Omental fat pad (tissue), 4 donors: ENCODE results near the gene TTC23. TPM values are rescaled to one million over a fixed set of nuclear protein-coding genes. Genes with fewer than 3 reads are reported as not detected.
A peak's percentile ranks its signal among the peaks of the same experiment; 100 is the strongest.

Experiments
- ATAC-seq: fragments of 150-250 bp; one replicate; pipeline ENCODE4 v1.9.1; 2016; ENCODE audit warnings: mild to moderate bottlenecking, moderate library complexity; ENCODE audit not compliant: low FRiP score
- DNase-seq: peaks from one replicate; pipeline ENCODE4 v3.0.0-alpha.2; 2019; ENCODE audit warnings: low spot score
- total RNA-seq, 4 donors: library from RNA; depleted of rRNA; stranded (reverse); fragments of >200 nt; gene quantifications; one replicate each; pipeline ENCODE4 v1.1.0, GENCODE V29; 2016
- TF ChIP-seq, protein P1 (sequence below), 3 donors: fragments of 450-650 bp; IDR thresholded peaks; one replicate each; pipeline ENCODE4 v1.5.1; 2016 to 2017; ENCODE audit warnings: antibody characterized with exemption in 3 of 3, mild to moderate bottlenecking in 3 of 3, moderate library complexity in 2 of 3

Gene TTC23
- total RNA-seq, 4 donors from 2014 or later: 11.9 to 42.2 (median 19.9) TPM

DNA sequence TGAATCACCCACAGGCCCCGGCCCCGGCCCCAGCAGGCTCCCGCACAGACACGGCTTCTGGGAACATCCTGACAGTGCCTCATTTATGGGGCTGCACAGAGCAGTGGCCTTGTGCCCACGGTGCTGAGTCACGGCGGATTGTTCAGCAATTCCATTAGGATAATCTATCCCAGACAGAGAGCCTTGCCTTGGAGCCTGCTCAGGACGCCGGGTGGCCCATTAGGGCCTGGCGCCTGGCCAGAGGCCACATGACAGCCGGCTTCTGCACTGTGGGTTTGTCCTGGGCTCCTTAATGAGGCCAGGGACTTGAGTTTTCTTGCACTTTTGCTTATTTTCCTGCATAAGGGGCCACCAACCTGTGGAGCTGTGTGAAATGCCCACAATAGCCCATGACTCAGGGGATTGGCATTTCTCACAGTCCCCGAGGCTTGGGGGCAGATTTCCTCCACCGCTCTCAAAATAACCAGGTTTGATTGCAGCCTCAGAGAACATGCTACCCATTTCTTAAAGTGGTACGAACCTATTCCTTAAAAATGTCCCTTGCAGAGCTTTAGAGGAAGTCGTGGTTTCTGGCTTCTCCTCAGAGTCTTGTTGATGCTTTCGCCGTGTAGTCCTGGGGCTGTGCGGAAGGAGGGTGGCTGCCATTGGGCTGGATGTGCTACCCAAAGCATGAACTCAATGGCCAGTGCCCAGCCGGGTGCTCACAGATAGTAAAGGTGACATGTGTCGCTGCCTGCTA, 125.5 kb downstream of the TTC23 start:
- TF ChIP-seq, protein P1, sequence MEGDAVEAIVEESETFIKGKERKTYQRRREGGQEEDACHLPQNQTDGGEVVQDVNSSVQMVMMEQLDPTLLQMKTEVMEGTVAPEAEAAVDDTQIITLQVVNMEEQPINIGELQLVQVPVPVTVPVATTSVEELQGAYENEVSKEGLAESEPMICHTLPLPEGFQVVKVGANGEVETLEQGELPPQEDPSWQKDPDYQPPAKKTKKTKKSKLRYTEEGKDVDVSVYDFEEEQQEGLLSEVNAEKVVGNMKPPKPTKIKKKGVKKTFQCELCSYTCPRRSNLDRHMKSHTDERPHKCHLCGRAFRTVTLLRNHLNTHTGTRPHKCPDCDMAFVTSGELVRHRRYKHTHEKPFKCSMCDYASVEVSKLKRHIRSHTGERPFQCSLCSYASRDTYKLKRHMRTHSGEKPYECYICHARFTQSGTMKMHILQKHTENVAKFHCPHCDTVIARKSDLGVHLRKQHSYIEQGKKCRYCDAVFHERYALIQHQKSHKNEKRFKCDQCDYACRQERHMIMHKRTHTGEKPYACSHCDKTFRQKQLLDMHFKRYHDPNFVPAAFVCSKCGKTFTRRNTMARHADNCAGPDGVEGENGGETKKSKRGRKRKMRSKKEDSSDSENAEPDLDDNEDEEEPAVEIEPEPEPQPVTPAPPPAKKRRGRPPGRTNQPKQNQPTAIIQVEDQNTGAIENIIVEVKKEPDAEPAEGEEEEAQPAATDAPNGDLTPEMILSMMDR (IDR thresholded peaks at IDR 0.05): no peak
- DNase-seq (peak; percentile 58), ATAC-seq (peak; percentile 94)

DNA sequence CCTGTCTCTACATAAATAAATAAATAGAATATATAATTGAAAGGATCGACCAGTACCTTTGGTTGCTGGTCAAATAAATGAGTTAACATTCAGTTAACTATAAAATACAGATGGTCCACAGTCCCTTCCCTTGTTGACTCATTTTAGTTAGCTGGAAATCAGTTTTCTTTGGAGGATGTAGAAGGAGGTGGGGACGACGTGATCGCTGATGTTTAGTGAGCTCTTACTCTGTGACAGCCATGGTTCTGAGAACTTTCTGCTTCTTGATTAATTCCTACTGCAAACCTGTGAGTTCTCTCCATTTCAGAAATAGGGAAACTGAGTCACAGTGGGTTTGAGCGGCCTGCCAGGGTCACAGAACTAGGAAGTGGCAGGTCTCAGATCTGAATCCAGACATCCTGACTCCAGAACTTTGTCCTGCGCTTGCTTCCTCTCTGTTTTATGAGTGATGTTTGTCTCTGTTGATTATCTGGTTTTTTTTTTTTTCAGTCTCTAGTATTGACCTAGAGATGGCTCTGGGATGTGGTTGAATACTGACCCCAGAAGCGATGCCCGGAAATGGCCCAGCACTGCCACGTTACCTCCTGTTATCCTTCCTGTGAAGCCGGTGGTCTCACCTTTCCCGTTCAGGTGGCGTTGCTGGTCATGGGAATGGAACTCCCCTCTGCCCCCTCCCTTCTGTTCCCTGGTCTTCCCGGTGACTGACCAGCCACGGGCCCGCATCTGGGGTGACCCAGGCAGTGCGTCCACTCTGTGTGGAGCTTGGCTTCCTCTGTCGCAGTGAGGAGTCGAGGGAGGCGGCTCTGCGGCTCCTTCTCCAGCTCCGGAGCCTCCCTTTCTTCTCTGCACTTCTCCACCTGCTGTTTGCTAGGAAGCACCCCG, 126.3 kb downstream of the TTC23 start:
- TF ChIP-seq, protein P1 (IDR thresholded peaks at IDR 0.05): no peak
- DNase-seq (no peak), ATAC-seq (no peak)

DNA sequence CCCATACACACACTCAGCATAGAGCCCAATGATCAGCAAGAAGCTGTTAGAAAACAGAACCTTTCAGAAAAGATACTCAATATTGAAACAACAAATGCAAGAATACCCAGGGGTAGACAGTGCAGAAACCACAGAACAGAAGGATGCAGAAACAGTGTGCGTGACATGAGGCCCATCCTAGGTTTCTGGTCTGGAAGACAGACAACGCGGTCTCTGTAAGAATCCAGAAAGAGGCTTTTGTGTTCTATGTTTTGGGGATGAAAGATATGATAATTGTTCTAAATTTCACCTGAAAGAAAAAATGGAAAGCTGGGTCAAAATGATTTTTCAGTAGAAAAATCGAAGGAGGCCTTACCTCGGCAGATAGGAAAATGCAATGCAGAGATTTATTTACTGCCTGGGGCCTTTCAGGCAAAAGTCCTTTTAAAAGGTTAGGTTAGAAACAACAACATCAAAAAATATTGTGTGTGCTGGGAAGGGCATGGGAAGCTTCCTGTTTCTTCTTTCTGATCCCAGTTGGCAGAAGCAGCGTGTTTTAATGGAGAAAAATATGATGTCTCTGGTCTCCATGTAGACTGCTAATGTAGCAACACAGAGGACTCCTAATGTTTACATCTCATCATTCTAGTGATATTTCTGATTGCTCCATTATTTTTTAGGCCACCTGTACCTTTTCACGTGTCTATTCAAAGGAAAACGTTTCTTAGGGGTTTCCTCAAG, 127.5 kb downstream of the TTC23 start:
- no peak for DNase-seq
- TF ChIP-seq, protein P1 (IDR thresholded peaks at IDR 0.05): no peak
- no peak for ATAC-seq

GRCh38 chr15:99121207-99121606, 128.2 kb downstream of the TTC23 start:
- DNase-seq: no peak

GRCh38 chr15:99120050-99120777, 129.2 kb downstream of the TTC23 start:
- DNase-seq (no peak), ATAC-seq (no peak)
- TF ChIP-seq, protein P1 (IDR thresholded peaks at IDR 0.05): no peak

More at GRCh38 chr15:99121207-99121606, 128.2 kb downstream of the TTC23 start:
- no peak for ATAC-seq
- TF ChIP-seq, protein P1 (IDR thresholded peaks at IDR 0.05): no peak

DNA sequence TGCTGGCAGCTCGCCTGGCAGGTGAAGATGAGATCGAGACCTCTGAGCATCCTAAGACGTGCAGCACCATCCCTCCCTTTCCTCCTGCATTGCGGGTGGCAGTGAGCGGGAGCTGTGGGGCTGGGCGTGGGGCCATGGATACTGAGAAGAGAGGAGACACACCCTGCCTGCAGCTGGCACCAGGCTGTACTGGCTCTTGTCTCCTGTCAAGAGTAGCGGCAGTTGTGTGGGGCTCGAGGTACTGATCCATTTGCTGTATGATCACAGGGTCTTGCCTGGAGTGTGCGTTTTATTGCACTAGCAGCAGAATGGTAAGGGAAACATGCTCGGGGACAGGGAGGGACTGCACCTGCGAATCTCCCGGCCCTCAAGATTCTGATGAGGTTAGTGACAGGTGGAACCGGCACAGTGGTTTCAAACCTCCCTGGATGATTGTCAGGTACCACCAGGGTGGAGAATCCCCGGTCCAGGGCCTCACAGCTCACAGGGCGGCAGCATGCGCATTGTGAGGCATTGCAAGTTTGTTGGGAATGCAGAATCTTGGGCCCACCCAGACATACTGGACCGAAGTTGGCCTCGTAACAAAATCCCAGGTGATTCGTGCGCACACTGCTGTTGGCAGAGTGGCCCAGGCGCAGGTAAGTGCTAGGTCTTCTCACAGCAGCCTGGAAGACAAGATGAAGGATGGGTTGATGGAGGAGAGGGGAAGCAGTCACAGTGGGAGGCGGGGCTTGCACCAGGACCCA, 130.4 kb downstream of the TTC23 start:
- ATAC-seq (no peak), DNase-seq (no peak)
- TF ChIP-seq, protein P1 (IDR thresholded peaks at IDR 0.05): no peak
